ENCODE measurements around the gene USP13.

- TF ChIP-seq EZH2phosphoT487 (IDR thresholded peaks at IDR 0.05; ENCODE audit: insufficient read depth, low read depth) (no peak), EZH2 (IDR thresholded peaks at IDR 0.05; ENCODE audit: insufficient read depth, poor library complexity, severe bottlenecking) (no peak)
These were observed 46.2 kb upstream of the USP13 start for GRCh38 chr3:179606534-179607085.

Data from GM23248 (cell line).